Pancreas (tissue), 10 donors: ENCODE results near the gene MAP2. TPM values are rescaled to one million over a fixed set of nuclear protein-coding genes. Genes with fewer than 3 reads are reported as not detected.

Experiments
- ATAC-seq, 4 donors: fragments of 200-7000 bp; cut with Tn5 transposase; one replicate each; pipeline versions ENCODE4 v1.8.0 to v1.9.1; 2020; ENCODE audit warnings: mild to moderate bottlenecking in 4 of 4, moderate library complexity in 4 of 4
- DNase-seq, 6 donors: peaks; one replicate each; pipeline ENCODE4 v3.0.0-alpha.2; 2020
- FAIRE-seq: peaks from 2 replicates; lab custom pipeline; 2012; peaks lifted over from hg19 to GRCh38; lab: Jason Lieb, UNC
- H3K27ac ChIP-seq, 4 donors: fragments of 200-600 bp; sonication (generic); 1 replicate in 3 of 4; 2 replicates in 1 of 4; pipeline versions ENCODE4 v1.5.0 to v1.8.0; 2020
- H3K27me3 ChIP-seq, 4 donors: fragments of 200-600 bp; one replicate each; pipeline ENCODE4 v1.8.0; 2021
- H3K36me3 ChIP-seq, 3 donors: fragments of 200-600 bp; sonication (generic) in 1 of 3; one replicate each; pipeline versions ENCODE4 v1.5.0 to v1.8.0; 2020 to 2021
- H3K4me1 ChIP-seq, 3 donors: fragments of 200-600 bp; one replicate each; pipeline ENCODE4 v1.8.0; 2021
- H3K4me3 ChIP-seq, 4 donors: fragments of 200-600 bp; sonication (generic) in 2 of 4; one replicate each; pipeline versions ENCODE4 v1.5.0 to v1.8.0; 2020 to 2021
- H3K9me3 ChIP-seq, 4 donors: fragments of 200-600 bp; one replicate each; pipeline ENCODE4 v1.8.0; 2021
- CTCF ChIP-seq, 4 donors: fragments of 200-600 bp; sonication (generic) in 3 of 4; IDR thresholded peaks; one replicate each; pipeline versions ENCODE4 v1.5.0 to v1.8.0; 2021; ENCODE audit warnings: antibody characterized with exemption in 4 of 4
- WGBS, 2 donors: extraction: QIAGEN DNeasy Blood & Tissue Kit; methylation state at CpG; one replicate each; pipeline ENCODE4 v1.1.7; 2013; 5-methylcytosine and 5-hydroxymethylcytosine counted together
- intact Hi-C, 3 donors: fragments of 100-400 bp; cut with DNase I; formaldehyde crosslinking; loops; one replicate each; pipeline versions ENCODE4 v1.11.1 to v1.14.2; 2022
- polyA plus RNA-seq, 2 donors: library from polyadenylated mRNA; stranded (reverse); fragments of 200-250 nt; gene quantifications; one replicate each; pipeline ENCODE4 v1.2.3, GENCODE V29; 2013
- total RNA-seq, 6 donors: library from RNA; stranded (reverse); fragmentation: NEBNext Ultra II Directional in 4 of 6; extraction: Animal tissue kit (Norgen Biotek cat#: 25700) in 4 of 6; gene quantifications; one replicate each; pipeline versions ENCODE4 v1.2.1 to v1.2.4, GENCODE V29; 2021 to 2023
- donor health status: healthy with polysubstance abuse.
- donor health status: DM: no; HTN: no; CAD: no; lungs with moderate emphysema.
- donor health status: DM: no; HTN: no; CAD: no.
- donor health status: control.
- donor health status: control.
- donor health status: Bipolar disorder and iron deficiency.
- donor health status: DM: yes; HTN: yes; CAD: no.
- donor health status: DM: no; HTN: no; CAD: no.
- donor health status: DM: no; HTN: no; CAD: no.
- donor health status: DM: yes; HTN: yes; CAD: no.

The MAP2 gene
- total and polyA plus RNA-seq, 8 donors: 6.9 to 23.9 (median 11.2) TPM

GRCh38 chr2:209401788-209402187, 22.1 kb upstream of the MAP2 start:
- DNase-seq (no peak), ATAC-seq (no peak), FAIRE-seq (no peak)
- intact Hi-C loops: no loop called here
- H3K36me3 ChIP-seq: no peaks in the 10 kb centered on the region
- H3K27ac ChIP-seq: no peak overlapping the region
- WGBS, 2 donors: 65 to 76% methylated on average over 3 of the region's 3 CpGs
- no peak for TF ChIP-seq CTCF (IDR thresholded peaks at IDR 0.05)
- no peaks in the 10 kb centered on the region for H3K4me1 ChIP-seq
- no peaks in the 10 kb centered on the region for H3K27me3 ChIP-seq
- no peaks in the 10 kb centered on the region for H3K9me3 ChIP-seq
- H3K4me3 ChIP-seq: no peak overlapping the region

DNA sequence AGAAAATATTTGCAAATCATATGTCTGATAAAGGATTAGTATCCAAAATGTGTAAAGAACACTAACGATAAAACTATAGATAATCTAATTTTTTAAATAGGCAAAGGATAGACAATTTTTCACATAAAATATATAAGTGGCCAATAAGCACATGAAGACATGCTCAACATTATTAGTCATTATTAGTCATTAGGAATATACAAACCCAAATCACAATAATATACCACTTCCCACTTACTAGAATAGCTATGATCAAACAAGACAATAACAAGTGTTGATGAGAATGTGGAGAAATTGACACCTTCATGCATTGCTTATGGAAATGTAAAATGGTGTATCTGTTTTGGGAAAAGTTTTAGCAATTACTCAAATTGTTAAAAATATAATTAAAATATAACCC, 12.6 kb upstream of the MAP2 start:
- no peak overlapping the region for H3K4me3 ChIP-seq
- intact Hi-C loops: no loop called here
- H3K36me3 ChIP-seq: no peaks in the 10 kb centered on the region
- no peaks in the 10 kb centered on the region for H3K9me3 ChIP-seq
- ATAC-seq (no peak), DNase-seq (no peak), FAIRE-seq (no peak)
- no peak for TF ChIP-seq CTCF (IDR thresholded peaks at IDR 0.05)
- no peak overlapping the region for H3K27ac ChIP-seq
- no peaks in the 10 kb centered on the region for H3K27me3 ChIP-seq
- 86 to 91% methylated on average over 1 of the region's 1 CpG for WGBS, 2 donors
- no peaks in the 10 kb centered on the region for H3K4me1 ChIP-seq

- no peak for TF ChIP-seq CTCF (IDR thresholded peaks at IDR 0.05)
- no peak overlapping the region for H3K27ac ChIP-seq
- no peaks in the 10 kb centered on the region for H3K4me1 ChIP-seq
- DNase-seq (no peak), FAIRE-seq (no peak), ATAC-seq (no peak)
- intact Hi-C loops: no loop called here
- 69 to 71% methylated on average over 4 of the region's 4 CpGs for WGBS, 2 donors
- no peaks in the 10 kb centered on the region for H3K27me3 ChIP-seq
- H3K4me3 ChIP-seq: no peak overlapping the region
- H3K36me3 ChIP-seq: no peaks in the 10 kb centered on the region
- H3K9me3 ChIP-seq: no peaks in the 10 kb centered on the region
Observed at GRCh38 chr2:209411718-209412117, 12.1 kb upstream of the MAP2 start.

GRCh38 chr2:209413311-209414014, 10.4 kb upstream of the MAP2 start:
- H3K27me3 ChIP-seq: no peaks in the 10 kb centered on the region
- no peaks in the 10 kb centered on the region for H3K4me1 ChIP-seq
- ATAC-seq: no peak
- DNase-seq: no peak
- intact Hi-C loops: no loop called here
- no peaks in the 10 kb centered on the region for H3K36me3 ChIP-seq
- H3K9me3 ChIP-seq: no peaks in the 10 kb centered on the region
- H3K4me3 ChIP-seq: no peak overlapping the region
- 70 to 88% methylated on average over 1 of the region's 1 CpG for WGBS, 2 donors
- H3K27ac ChIP-seq: no peak overlapping the region
- no peak for FAIRE-seq
- TF ChIP-seq CTCF (IDR thresholded peaks at IDR 0.05): no peak

DNA sequence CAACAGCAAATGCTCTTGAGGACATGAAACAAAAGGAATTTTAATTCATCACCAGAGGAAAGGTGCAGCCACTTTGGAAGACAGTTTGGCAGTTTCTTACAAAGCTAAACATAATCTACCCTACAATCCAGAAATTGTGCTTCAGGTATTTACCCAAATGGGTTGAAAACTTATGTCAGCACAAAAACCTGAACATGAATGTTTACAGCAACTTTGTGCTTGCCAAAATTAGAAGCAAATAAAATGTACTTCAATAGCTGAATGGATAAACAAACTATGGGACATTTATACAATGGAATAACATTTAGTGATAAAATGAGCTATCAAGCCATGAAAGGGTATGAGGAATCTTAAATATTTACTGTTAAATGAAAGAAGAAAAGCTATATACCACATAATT, 6.9 kb upstream of the MAP2 start:
- no peak for ATAC-seq
- Histone ChIP-seq H3K4me3 (no peak overlapping the region), H3K9me3 (no peaks in the 10 kb centered on the region), H3K27ac (no peak overlapping the region), H3K36me3 (no peaks in the 10 kb centered on the region), H3K27me3 (no peaks in the 10 kb centered on the region), H3K4me1 (no peaks in the 10 kb centered on the region)
- DNase-seq: no peak
- intact Hi-C loops: no loop called here
- no peak for FAIRE-seq
- no peak for TF ChIP-seq CTCF (IDR thresholded peaks at IDR 0.05)
